Duodenal mucosa (tissue), 2 donors: ENCODE data around the gene GBA3.

Experiments used
- H3K27ac ChIP-seq: one replicate; pipeline ENCODE4 v1.7.0; 2013; ENCODE audit warnings: low read depth, low read length
- H3K27me3 ChIP-seq, 2 donors: one replicate each; pipeline ENCODE4 v1.7.0; 2013; ENCODE audit warnings: low read length in 2 of 2, control low read depth in 1 of 2; ENCODE audit not compliant: insufficient read depth in 2 of 2, control insufficient read depth in 1 of 2
- H3K36me3 ChIP-seq, 2 donors: one replicate each; pipeline ENCODE4 v1.7.0; 2013; ENCODE audit warnings: low read length in 2 of 2, control low read depth in 1 of 2; ENCODE audit not compliant: insufficient read depth in 2 of 2, control insufficient read depth in 1 of 2
- H3K4me1 ChIP-seq, 2 donors: one replicate each; pipeline ENCODE4 v1.7.0; 2013; ENCODE audit warnings: low read length in 2 of 2, control low read depth in 1 of 2; ENCODE audit not compliant: insufficient read depth in 2 of 2, control insufficient read depth in 1 of 2
- H3K4me3 ChIP-seq, 2 donors: one replicate each; pipeline ENCODE4 v1.7.0; 2013; ENCODE audit warnings: low read length in 2 of 2, low read depth in 1 of 2
- H3K9ac ChIP-seq, 2 donors: one replicate each; pipeline ENCODE4 v1.7.0; 2013; ENCODE audit warnings: low read length in 2 of 2, low read depth in 1 of 2
- H3K9me3 ChIP-seq, 2 donors: one replicate each; pipeline ENCODE4 v1.7.0; 2013; ENCODE audit warnings: low read length in 2 of 2, control low read depth in 1 of 2; ENCODE audit not compliant: control insufficient read depth in 1 of 2

GBA3 gene

DNA sequence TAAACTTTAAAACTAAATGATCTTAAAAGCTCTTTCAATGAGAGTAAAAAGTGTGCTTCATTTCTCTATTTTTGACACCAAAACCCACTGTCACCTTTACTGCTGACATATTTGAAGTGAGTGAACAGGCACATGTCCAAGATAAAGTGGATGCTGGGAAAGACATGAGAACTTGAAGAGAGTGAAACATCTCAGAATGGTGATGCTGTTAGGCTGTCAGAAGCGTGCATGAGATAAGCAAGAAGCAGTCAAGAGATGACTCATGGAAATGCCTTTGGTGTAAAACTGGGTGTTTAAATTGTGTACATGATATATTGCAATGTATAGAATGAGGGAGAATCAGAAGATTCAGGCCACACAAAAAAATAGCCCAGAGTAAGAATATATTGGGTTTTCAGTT is 21.8 kb upstream of the GBA3 start:
- Histone ChIP-seq H3K27ac (no peak overlapping the region), H3K4me3 (no peak overlapping the region), H3K27me3 (no peaks in the 10 kb centered on the region), H3K9me3 (no peaks in the 10 kb centered on the region), H3K9ac (no peak overlapping the region), H3K36me3 (no peaks in the 10 kb centered on the region), H3K4me1 (peaks cover 0 to 7% of the 10 kb centered on the region in 2 donors)

DNA sequence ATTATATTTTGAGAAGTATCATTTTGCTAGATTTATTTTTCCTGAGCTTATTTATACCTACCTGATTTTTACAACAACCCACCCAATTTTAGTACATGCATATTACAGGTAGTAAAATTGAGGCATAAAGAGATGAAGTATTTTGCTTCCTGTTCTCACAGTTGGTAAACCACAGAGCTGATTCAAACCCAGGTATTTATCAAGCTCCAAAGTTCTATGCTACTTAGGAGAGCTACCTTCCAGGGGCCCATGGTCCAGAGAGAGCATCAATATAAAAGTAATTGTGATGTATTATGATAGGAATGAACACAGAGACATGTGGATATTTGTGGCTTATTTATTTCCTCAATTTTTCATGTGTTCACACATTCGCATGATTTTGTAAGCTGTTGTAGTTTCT is 20.2 kb upstream of the GBA3 start:
- no peak overlapping the region for H3K4me3 ChIP-seq

DNA sequence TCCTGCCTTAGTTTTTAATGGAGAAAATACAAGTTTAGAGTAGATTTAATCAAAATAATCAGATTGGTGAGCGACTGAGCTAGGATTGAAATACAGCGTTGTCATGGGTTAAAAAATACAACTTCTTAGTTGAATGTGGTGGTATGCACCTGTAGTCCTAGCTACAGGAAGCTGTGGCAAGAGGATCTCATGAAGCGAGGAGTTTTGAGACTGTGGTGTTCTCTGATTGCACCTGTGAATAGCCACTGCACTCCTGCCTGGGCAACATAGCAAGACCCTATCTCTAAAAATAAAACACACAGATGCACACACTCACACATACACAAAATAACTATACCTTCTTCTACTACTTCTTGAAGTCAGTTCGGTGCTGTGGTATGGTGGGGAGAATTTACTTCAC is 19.8 kb upstream of the GBA3 start:
- H3K27ac ChIP-seq: no peak overlapping the region
- H3K4me1 ChIP-seq: peaks cover 0 to 7% of the 10 kb centered on the region in 2 donors
- no peaks in the 10 kb centered on the region for H3K9me3 ChIP-seq
- no peaks in the 10 kb centered on the region for H3K27me3 ChIP-seq
- H3K36me3 ChIP-seq: no peaks in the 10 kb centered on the region
- no peak overlapping the region for H3K9ac ChIP-seq
- no peak overlapping the region for H3K4me3 ChIP-seq

More for the DNA sequence above, 20.2 kb upstream of the GBA3 start:
- Histone ChIP-seq H3K9ac (no peak overlapping the region), H3K9me3 (no peaks in the 10 kb centered on the region), H3K27ac (no peak overlapping the region), H3K36me3 (no peaks in the 10 kb centered on the region), H3K4me1 (peaks cover 0 to 7% of the 10 kb centered on the region in 2 donors), H3K27me3 (no peaks in the 10 kb centered on the region)

DNA sequence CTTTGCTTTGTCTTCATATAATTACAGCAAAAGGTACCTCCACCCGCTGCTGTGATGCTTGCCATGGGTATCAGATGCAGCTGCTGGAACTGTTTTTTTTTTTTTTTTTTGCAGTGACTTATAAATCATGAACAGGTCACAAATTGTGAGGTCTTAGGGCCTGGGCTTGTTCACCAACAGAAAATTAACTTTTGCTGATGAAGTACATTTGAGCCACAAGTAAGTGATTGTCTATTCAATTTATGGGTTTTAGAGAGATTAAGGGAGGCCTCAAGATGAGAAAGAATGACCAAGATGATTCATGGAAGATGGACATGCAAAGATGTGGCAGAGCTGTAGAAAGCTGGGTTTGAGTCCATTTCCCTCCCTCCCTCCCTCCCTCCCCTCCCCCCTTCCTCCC is 18.0 kb upstream of the GBA3 start:
- no peak overlapping the region for H3K4me3 ChIP-seq
- no peaks in the 10 kb centered on the region for H3K9me3 ChIP-seq
- H3K9ac ChIP-seq: no peak overlapping the region
- no peaks in the 10 kb centered on the region for H3K27me3 ChIP-seq
- H3K4me1 ChIP-seq: peaks cover 0 to 9% of the 10 kb centered on the region in 2 donors
- no peak overlapping the region for H3K27ac ChIP-seq
- H3K36me3 ChIP-seq: no peaks in the 10 kb centered on the region

DNA sequence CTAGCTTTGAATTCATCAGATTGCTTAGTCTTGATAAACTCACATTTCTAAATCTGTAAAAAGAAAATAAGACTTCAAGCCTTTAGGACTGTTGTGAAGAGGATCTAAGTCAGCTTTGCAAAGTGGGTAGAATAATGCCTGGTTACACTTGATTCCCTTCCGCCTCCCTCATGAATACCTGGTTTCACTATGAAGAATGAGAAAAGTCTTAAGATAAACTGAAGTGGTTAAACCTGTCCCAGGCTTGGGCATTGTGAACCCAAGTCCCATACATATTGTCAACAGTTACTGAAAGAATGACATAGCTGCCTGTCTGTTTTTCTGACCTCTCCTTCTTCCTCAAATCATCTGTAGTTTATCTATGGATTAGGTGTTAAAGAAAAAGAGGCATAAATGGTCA is 16.7 kb upstream of the GBA3 start:
- H3K36me3 ChIP-seq: no peaks in the 10 kb centered on the region
- H3K9ac ChIP-seq: no peak overlapping the region
- no peaks in the 10 kb centered on the region for H3K9me3 ChIP-seq
- no peaks in the 10 kb centered on the region for H3K27me3 ChIP-seq
- peaks cover 0 to 14% of the 10 kb centered on the region in 2 donors for H3K4me1 ChIP-seq
- H3K4me3 ChIP-seq: no peak overlapping the region
- H3K27ac ChIP-seq: no peak overlapping the region

DNA sequence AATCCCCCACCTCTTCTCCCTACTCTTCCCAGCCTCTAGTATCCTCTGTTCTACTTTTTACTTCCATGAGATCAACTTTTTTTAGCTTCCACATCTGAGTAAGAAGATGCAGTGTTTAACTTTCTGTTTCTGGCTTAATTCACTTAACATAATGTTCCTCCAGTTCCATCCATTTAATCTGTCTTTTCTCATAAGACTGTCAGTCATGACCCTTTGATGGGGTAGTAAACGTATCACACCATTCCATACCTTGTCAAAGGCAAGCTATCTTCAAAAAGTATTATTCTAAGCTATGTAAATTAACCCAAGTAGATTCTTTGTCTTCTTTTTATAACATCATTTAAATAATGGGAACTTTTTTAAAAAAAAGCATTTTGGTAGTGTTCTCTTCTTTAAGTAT is 15.0 kb upstream of the GBA3 start:
- H3K4me1 ChIP-seq: peaks cover 0 to 14% of the 10 kb centered on the region in 2 donors
- no peak overlapping the region for H3K4me3 ChIP-seq
- H3K27me3 ChIP-seq: no peaks in the 10 kb centered on the region
- H3K27ac ChIP-seq: no peak overlapping the region
- no peaks in the 10 kb centered on the region for H3K9me3 ChIP-seq
- H3K36me3 ChIP-seq: no peaks in the 10 kb centered on the region
- no peak overlapping the region for H3K9ac ChIP-seq

DNA sequence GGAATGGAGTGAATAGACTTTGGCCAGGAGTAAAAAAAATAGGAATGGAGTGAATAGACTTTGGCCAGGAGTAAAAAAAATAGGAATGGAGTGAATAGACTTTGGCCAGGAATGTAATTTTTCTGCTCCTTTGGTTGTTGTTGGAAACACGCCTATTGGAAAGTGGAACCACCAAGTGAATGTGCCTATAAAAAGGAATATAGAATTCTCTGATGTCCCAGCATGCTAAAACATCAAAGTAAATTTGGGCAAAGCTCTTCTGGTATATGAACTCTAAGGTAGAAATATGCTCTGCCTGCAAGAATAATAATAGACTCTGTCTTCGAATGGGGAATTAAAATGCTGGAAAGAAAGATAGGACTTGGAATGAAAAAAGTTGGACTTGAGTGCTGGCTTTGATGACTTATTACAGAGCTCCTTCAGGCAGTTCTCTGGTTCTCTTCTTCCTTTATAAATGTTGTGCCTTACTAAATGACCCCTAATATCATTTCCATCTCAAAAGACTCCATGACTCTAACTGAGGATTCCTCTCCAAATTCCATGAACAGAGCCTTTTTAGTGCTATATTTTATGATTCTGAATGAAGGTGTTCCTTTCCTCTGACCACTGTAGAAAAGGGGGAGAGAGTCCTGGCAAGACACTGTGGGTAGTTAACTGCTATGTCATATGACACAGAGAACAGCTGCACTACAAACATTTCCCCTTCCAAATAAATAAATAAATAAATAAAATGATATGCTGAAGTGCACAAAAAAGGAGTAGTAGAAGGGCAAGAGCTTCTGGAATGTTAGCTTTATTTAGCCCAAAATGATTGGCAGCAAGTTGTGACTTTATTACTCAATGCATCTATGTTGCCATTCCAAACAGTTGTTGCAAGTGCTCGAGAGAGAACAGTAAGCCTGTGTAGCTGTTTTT is 13.5 kb upstream of the GBA3 start:
- H3K27ac ChIP-seq: no peak overlapping the region
- peaks cover 0 to 14% of the 10 kb centered on the region in 2 donors for H3K4me1 ChIP-seq
- H3K4me3 ChIP-seq: peak overlapping the region in 1 of 2 donors; percentile 13
- no peaks in the 10 kb centered on the region for H3K9me3 ChIP-seq
- H3K27me3 ChIP-seq: no peaks in the 10 kb centered on the region
- H3K9ac ChIP-seq: no peak overlapping the region
- no peaks in the 10 kb centered on the region for H3K36me3 ChIP-seq

DNA sequence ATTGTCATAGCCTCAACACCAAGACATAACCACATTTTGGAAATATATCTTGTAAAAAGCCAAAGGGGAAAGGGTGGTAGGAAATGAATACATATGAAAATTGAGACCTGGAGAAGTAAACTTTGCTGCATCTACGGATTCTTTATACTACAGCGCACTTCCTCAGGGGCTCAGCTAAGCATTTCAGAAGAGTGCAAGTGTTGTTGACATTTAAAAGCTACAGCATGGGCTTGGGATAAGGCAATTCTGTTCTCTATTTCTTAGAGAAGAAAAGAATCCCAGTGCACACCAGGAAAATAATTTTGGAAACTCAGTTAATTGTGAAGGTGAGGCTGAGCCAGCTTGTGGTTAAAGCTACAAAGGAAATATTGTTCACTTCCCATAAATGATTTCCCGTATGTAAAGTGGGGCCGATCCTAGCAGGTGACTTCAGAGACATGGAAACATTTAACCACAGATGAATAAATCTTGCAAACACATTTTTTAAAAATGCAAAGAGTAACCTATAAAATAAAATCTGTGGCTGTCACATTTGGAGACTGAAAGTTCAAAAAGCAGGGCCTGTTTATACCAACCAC is 12.6 kb upstream of the GBA3 start:
- Histone ChIP-seq H3K4me1 (peaks cover 0 to 14% of the 10 kb centered on the region in 2 donors), H3K9me3 (no peaks in the 10 kb centered on the region), H3K27ac (no peak overlapping the region), H3K36me3 (no peaks in the 10 kb centered on the region), H3K9ac (no peak overlapping the region), H3K27me3 (no peaks in the 10 kb centered on the region), H3K4me3 (no peak overlapping the region)

DNA sequence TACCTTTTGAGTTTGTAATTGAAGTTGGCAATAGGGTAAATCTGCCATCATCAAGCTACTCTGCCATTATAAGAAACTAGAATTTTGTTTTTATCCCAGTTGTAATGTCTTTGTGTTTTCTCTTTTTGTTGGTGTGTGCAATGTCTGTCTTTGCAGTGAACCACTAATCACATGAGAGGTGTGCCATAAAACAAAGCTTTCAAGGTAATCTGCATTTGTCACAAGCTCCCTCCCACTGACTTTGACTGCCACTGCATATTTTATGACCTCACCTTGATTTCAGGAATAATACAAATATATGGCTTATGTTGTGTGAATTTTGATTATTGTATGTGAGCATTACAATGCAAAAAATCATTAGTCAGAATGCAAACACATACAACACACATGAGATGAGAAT is 9.0 kb upstream of the GBA3 start:
- H3K9ac ChIP-seq: no peak overlapping the region
- H3K27me3 ChIP-seq: no peaks in the 10 kb centered on the region
- H3K36me3 ChIP-seq: no peaks in the 10 kb centered on the region
- H3K4me1 ChIP-seq: peaks cover 0 to 14% of the 10 kb centered on the region in 2 donors
- no peaks in the 10 kb centered on the region for H3K9me3 ChIP-seq
- H3K27ac ChIP-seq: no peak overlapping the region
- no peak overlapping the region for H3K4me3 ChIP-seq

DNA sequence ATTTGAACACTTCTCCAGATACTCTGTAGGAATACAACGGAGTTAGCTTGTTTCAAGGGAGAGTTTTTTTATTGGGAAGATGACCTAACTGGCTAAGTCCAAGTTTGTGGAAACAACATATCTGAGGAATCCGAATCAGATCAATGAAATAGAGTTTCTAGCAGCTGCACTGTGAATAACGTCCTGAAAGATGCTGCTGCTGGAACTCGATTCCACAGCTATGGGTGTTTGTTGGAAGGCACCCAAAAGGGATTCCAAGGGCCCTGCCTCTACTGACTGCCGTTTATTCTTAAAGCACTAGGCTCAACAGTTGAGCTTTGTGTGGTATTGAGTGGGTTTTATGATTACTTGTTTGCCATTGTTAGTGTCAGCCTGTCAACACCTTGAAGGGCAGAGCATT is 6.6 kb upstream of the GBA3 start:
- Histone ChIP-seq H3K4me3 (no peak overlapping the region), H3K36me3 (no peaks in the 10 kb centered on the region), H3K27me3 (no peaks in the 10 kb centered on the region), H3K9ac (no peak overlapping the region), H3K4me1 (peaks cover 0 to 4% of the 10 kb centered on the region in 2 donors), H3K9me3 (no peaks in the 10 kb centered on the region), H3K27ac (no peak overlapping the region)
